Inflammatory macrophage (primary cell): ENCODE measurements around the gene ALDOB.

ENCODE experiments used
- DNase-seq, 2 donors: peaks; one replicate each; pipeline ENCODE4 v3.0.0-alpha.2; 2020 to 2022

Gene ALDOB

DNA sequence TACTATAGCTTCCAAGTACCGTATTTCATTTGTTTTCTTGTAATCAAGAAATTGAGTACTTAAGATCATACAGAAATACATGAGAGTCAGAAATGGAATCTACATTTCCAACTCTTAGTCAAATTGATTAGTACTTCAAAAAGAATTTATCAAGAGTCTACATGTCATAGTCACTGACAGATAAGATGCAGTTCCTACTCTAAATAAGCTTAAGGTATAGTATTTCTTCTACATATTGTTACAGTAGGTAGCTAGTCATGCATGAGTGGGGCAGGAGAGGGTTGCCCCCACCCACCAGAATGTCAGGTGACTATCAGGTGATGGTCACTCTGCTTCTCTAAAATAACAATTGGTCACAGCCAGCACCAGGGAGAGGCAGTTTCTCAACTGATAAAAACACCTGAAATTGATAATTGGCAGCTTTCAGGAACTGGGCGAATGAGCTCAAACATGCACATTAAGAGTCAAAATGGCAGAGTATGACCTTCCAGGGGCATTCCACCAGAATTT is 53.7 kb downstream of the ALDOB start:
- DNase-seq: no peak

DNA sequence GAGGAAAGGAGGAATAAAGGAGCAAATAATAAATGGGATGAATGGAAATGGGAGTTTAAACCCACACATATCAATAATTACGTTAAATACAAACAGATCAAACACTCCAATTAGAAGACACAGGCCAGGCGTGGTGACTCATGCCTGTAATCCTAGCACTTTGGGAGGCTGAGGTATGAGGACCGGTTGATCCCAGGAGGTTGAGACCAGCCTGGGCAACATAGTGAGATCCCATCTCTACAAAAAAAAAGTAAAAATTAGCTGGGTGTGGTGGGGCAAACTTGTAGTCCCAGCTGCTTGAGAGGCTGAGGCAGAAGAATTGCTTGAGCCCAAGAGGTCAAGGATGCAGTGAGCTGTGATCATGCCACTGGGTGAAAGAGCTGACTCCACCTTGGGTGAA is 54.5 kb downstream of the ALDOB start:
- no peak for DNase-seq

DNA sequence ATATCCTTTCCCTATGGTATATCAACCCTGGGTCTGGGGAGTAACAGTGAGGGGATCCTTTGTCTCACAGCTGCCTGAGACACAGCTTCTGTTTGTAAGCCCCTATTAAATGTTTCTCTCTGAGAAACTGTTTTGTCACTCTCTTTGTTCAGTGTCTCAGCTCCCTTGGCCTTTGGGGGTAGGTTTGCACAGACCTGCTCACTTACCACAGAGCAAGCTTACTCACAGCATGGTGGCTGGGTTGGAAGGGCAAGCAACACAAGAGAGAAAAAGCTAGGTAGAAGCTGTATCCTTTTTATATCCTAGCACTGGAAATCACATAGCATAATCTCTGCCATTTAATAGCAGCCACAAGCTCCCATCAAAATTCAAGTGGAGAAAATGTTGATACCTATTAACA is 55.3 kb downstream of the ALDOB start:
- DNase-seq: no peak

DNA sequence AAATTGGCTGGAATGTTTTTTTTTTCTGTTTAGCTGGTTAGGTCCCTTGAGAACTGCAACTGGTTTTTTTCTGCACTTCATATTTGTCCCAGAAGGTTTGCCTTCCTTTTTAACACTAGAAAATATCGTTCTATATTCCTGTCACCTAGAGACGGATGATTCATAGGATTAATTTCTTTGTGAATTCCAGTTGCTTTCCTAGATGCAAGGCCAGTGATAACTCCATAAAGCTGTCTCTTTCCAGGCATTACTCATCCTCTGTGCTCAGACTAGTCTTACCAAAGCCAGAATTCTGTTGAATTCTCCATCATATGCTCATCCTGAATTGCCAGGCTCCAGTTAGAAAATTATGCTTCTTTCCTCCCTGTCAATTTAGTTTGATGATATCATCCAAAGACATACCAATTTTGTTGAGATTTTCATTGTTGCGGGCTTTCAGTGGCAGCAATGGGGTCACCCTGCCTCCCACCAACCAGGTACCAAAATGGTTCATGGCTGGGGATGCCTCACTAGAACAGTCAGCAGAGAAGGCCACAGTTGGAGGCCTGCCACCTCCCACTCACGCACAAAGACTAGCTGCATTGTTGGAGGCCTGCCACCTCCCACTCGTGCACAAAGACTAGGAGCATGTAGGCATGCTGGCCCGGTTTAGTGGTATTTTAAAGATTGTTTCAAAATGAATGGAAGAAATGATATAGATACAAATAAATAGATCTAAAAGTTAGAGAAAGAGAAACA is 59.3 kb downstream of the ALDOB start:
- DNase-seq: no peak

DNA sequence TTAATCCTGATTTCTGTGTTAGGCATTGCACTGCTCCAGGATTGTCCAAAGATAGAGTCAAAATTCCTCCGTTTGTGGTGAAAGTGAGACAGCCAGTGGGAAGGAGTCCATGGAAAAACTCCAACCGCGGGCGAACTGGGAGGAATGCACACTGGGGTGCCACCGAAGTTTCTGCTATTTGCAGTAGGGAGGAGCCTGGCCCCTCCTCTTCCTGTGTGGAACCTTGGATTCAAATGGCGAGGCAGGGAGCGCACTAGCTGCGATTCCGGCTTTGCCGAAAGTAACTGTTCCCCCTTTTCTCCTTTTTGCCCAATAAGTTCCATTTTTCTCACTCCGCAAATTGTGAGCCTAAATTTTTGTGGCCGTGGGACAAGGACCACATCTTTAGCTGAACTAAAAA is 60.0 kb downstream of the ALDOB start:
- no peak for DNase-seq

DNA sequence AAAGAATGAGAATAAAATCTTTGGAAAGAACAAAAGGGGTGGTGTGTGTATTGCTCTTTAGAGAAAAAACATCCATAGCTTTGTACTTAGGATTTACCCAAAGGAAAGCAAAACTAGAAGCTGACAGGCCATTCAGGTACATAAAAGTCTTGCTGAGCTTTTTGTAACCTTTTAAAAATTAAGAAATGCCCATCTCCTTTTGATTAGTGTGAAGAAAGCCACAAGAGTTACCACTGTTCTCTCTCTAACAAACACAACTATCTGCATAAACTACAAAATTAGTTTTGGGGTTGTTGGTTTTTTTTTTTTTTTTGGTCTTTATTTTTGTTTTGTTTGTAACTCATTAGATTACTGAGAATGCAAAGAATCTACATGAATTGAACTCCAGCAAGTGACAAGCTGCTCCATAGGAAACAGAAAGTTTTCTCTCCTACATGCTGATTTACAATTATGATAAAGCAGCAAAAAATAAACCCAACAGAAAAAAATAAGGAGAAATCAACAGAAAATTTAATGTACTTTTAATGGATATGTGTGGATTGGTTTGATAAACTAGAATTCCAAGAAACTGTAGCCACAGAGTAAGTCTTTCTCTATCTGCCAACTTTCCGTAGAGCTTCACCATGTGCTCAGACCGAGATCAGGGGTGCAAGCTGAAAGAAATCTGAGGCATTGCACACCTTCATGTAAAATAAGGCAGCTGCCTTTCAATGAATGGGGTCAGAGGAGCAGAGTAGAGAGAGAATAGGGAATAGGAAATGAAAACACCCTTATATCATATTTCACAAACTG is 63.1 kb downstream of the ALDOB start:
- DNase-seq: no peak

DNA sequence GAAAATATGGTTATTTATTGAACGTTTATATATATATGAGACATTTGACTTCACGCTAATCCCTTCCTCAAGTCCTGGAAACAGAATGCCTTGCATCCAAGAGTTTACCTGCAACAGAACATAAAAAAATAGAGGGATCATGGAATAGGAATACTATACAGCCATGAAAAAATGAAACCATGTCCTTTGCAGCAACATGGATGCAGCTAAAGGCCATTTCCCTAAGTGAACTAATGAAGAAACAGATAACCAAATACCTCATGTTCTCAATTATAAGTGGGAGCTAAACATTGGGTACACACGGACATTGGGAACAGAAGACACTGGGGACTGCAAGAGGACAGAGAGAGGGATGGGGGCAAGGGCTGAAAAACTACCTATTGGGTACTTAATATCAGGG is 63.8 kb downstream of the ALDOB start:
- no peak for DNase-seq
